HCT116 (cell line): Measurements from ENCODE around the gene RNF212. TPM values are rescaled to one million over a fixed set of nuclear protein-coding genes. Genes with fewer than 3 reads are reported as not detected.

Experiments used
- ATAC-seq: fragments of 200-7000 bp; cut with Tn5 transposase; 2 replicates; pipeline ENCODE4 v1.9.1; 2020; ENCODE audit warnings: mild to moderate bottlenecking, moderate library complexity
- BruUV-seq: library from RNA; stranded (reverse); fragments of 400-500 nt; replicated peaks from 2 replicates; lab custom pipeline; 2021; lab: Mats Ljungman, UMichigan
- CTCF ChIA-PET: fragments of 300-600 bp; sonication (Branson Sonifier 250); formaldehyde crosslinking; loops from one replicate; lab custom pipeline; 2021; ENCODE audit warnings: antibody characterized with exemption; lab: Charles Lee
- POLR2A ChIA-PET: fragments of 300-600, 350-600 bp; sonication (Branson Sonifier 250); formaldehyde crosslinking; loops from one replicate; lab custom pipeline; 2021; ENCODE audit warnings: antibody characterized with exemption; lab: Charles Lee
- RAD21 ChIA-PET, 2 experiments: fragments of 300-600 bp; sonication (Branson Sonifier 250); formaldehyde crosslinking; loops; one replicate each; lab custom pipeline; 2023; ENCODE audit warnings: low total read pairs in 2 of 2; ENCODE audit not compliant: uncharacterized antibody in 2 of 2, unreplicated experiment in 2 of 2, low non-redundant PET in 1 of 2; lab: Charles Lee
- DNase-seq: peaks from one replicate; pipeline ENCODE4 v3.0.0-alpha.2; 2010; ENCODE audit warnings: low read depth, low spot score
- H2AFZ ChIP-seq: fragments of 200-600 bp; shearing (Covaris generic), sonication (generic); 2 replicates; pipeline ENCODE4 v1.6.1; 2017; ENCODE audit warnings: low read depth, mixed run types, mixed read lengths, antibody characterized with exemption, low read length; ENCODE audit not compliant: poor library complexity, severe bottlenecking
- H3K27ac ChIP-seq: 2 replicates; pipeline ENCODE4 v1.5.1; 2012; ENCODE audit warnings: low read depth, low read length
- H3K27me3 ChIP-seq: fragments of 200-600 bp; sonication (generic); 2 replicates; pipeline ENCODE4 v1.6.1; 2016; ENCODE audit warnings: mixed run types, low read length, mixed read lengths; ENCODE audit not compliant: insufficient read depth
- H3K36me3 ChIP-seq, 2 experiments: fragments of 200-500 bp in 1 of 2; fragments of 200-600 bp in 1 of 2; sonication (Bioruptor generic) in 1 of 2; sonication (generic) in 1 of 2; 2 replicates each; pipeline versions ENCODE4 v1.5.1 to v1.6.1; 2014 to 2016; ENCODE audit warnings: low read length in 2 of 2, inconsistent platforms in 1 of 2, mixed read lengths in 1 of 2, mixed run types in 1 of 2; ENCODE audit not compliant: insufficient read depth in 2 of 2, control insufficient read depth in 1 of 2
- H3K4me1 ChIP-seq, 2 experiments: fragments of 200-600 bp in 1 of 2; sonication (generic) in 1 of 2; 2 replicates each; pipeline versions ENCODE4 v1.5.1 to v1.6.1; 2012 to 2017; ENCODE audit warnings: low read length in 2 of 2, inconsistent platforms in 1 of 2, mild to moderate bottlenecking in 1 of 2, mixed read lengths in 1 of 2, mixed run types in 1 of 2, moderate library complexity in 1 of 2; ENCODE audit not compliant: insufficient read depth in 2 of 2, control insufficient read depth in 1 of 2
- H3K4me2 ChIP-seq: fragments of 200-600 bp; sonication (generic); 2 replicates; pipeline ENCODE4 v1.6.1; 2017; ENCODE audit warnings: mixed run types, low read length, mixed read lengths
- H3K4me3 ChIP-seq, 2 experiments: fragments of 200-600 bp in 1 of 2; sonication (generic) in 1 of 2; replicated peaks in 1 of 2; 2 replicates each; pipeline ENCODE4 v1.5.1; 2011 to 2016; ENCODE audit warnings: low read length in 2 of 2, control low read depth in 1 of 2, low read depth in 1 of 2, mild to moderate bottlenecking in 1 of 2, mixed read lengths in 1 of 2, mixed run types in 1 of 2
- H3K79me2 ChIP-seq: fragments of 200-600 bp; sonication (generic); 2 replicates; pipeline ENCODE4 v1.6.1; 2017; ENCODE audit warnings: mild to moderate bottlenecking, mixed run types, low read length, moderate library complexity, mixed read lengths; ENCODE audit not compliant: insufficient read depth
- H3K9ac ChIP-seq: fragments of 200-600 bp; sonication (generic); 2 replicates; pipeline ENCODE4 v1.6.1; 2016; ENCODE audit warnings: low read length, mixed read lengths
- H3K9me2 ChIP-seq: fragments of 200-600 bp; sonication (generic), shearing (Covaris generic); 2 replicates; pipeline ENCODE4 v1.6.1; 2017; ENCODE audit warnings: mixed run types, mild to moderate bottlenecking, moderate library complexity; ENCODE audit not compliant: insufficient read depth
- H3K9me3 ChIP-seq, 2 experiments: fragments of 200-500 bp in 1 of 2; fragments of 200-600 bp in 1 of 2; sonication (Bioruptor generic) in 1 of 2; sonication (generic) in 1 of 2; 2 replicates each; pipeline ENCODE4 v1.6.1; 2014 to 2017; ENCODE audit warnings: low read length in 2 of 2, mixed read lengths in 2 of 2, inconsistent platforms in 1 of 2, low read depth in 1 of 2, mild to moderate bottlenecking in 1 of 2, mixed run types in 1 of 2, moderate library complexity in 1 of 2; ENCODE audit not compliant: control insufficient read depth in 1 of 2, insufficient read depth in 1 of 2
- H4K20me1 ChIP-seq: fragments of 200-600 bp; sonication (generic), shearing (Covaris generic); 2 replicates; pipeline ENCODE4 v1.6.1; 2017; ENCODE audit warnings: mixed run types, mild to moderate bottlenecking, moderate library complexity; ENCODE audit not compliant: insufficient read depth
- CBX3 ChIP-seq: IDR thresholded peaks from 2 replicates; pipeline ENCODE4 v1.6.1; 2012; ENCODE audit warnings: low read depth
- EZH2phosphoT487 ChIP-seq: fragments of 200-600 bp; IDR thresholded peaks from 2 replicates; pipeline ENCODE4 v1.6.1; 2018; ENCODE audit warnings: antibody characterized with exemption, borderline replicate concordance
- SRF ChIP-seq: IDR thresholded peaks from 2 replicates; pipeline ENCODE4 v1.6.1; 2012; ENCODE audit warnings: low read depth
- YY1 ChIP-seq: IDR thresholded peaks from 2 replicates; pipeline ENCODE4 v1.6.1; 2011; ENCODE audit warnings: low read length, low read depth, moderate library complexity, mild to moderate bottlenecking; ENCODE audit not compliant: insufficient replicate concordance; ENCODE audit errors: extremely low read depth
- intact Hi-C: fragments of 100-400 bp; cut with micrococcal nuclease; formaldehyde crosslinking; loops from 2 replicates; pipeline ENCODE4 v1.10.0; 2022
- total RNA-seq: library from RNA; stranded (reverse); gene quantifications from one replicate; pipeline ENCODE4 v1.2.1, GENCODE V29; 2021; ENCODE audit not compliant: unreplicated experiment
- TF ChIP-seq, protein P1 (sequence below): IDR thresholded peaks from 2 replicates; pipeline ENCODE4 v1.6.1; 2011; ENCODE audit warnings: mild to moderate bottlenecking, low read length, moderate library complexity; ENCODE audit not compliant: insufficient replicate concordance; ENCODE audit errors: extremely low read depth

The RNF212 gene
- total RNA-seq, 1 experiment from 2014 or later: not detected

DNA sequence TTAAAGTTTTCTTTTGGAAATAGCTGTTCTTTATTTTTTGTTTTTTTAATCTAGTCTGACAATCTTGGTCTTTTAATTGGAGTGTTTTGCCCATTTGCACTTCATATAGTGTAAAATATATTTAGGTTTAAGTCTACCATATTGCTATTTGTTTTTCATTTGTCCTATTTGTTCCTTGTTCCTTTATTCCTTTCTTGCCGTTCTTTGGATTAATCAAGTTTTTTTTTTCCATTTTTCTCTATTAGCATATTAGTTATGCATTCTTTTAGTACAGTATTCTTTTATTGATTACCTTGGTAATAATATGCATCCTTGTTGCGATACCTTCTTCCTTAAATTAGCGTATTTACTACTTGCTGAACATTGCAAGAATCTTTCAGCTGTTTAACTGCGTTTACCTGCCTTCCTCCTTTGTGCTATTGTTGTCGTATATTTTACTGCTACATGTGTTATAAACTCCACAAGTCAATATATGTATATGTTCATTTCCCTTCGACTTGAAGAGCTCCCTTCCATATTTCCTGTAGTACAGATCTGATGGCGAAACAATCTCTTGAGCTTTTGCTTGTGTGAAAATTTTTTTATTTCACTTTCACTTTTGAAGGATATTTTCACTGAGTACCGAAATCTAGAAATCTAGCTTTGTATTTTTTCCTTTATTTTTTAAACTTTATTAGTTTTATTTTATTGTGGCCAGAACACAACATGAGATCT lies 23.9 kb upstream of the RNF212 start:
- POLR2A ChIA-PET: no interaction called here

DNA sequence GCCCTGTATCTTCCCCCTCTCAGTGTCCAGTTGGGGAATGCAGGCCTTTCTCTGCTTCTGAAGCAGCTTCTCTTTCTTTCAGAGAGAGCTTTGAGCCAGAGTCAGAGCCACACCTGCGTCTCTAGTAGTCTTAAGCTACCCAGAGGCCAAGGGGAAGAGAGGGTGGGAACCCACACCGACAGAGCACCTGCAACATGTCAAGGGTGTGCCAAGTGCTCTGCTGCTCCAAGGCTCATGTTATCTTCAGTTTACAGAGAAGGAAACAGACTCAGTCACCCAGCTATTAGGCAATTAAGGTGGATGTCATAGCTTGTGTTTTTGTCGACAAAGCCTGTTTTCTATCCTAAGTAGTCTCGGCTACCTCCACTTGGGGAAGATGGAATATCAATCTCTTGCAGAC lies 22.7 kb upstream of the RNF212 start:
- H3K4me3 ChIP-seq: no peak overlapping the region
- DNase-seq (no peak), ATAC-seq (no peak)
- POLR2A ChIA-PET: no interaction called here
- BruUV-seq: no TSS peak
- no peaks in the 10 kb centered on the region for H4K20me1 ChIP-seq
- no peak overlapping the region for H3K27ac ChIP-seq
- H3K36me3 ChIP-seq: no peaks in the 10 kb centered on the region
- CTCF ChIA-PET: no interaction called here
- RAD21 ChIA-PET: no interaction called here
- intact Hi-C loops: no loop called here
- H3K79me2 ChIP-seq: no peaks in the 10 kb centered on the region
- no peak overlapping the region for H3K4me2 ChIP-seq
- TF ChIP-seq CBX3: no peak
- H3K9me3 ChIP-seq: no peaks in the 10 kb centered on the region
- no peaks in the 10 kb centered on the region for H3K9me2 ChIP-seq
- H3K4me1 ChIP-seq: no peaks in the 10 kb centered on the region
- peaks cover 50% of the 10 kb centered on the region for H3K27me3 ChIP-seq
- H3K9ac ChIP-seq: no peak overlapping the region
- no peak overlapping the region for H2AFZ ChIP-seq

More for the DNA sequence above, 23.9 kb upstream of the RNF212 start:
- intact Hi-C loops: no loop called here
- no peak overlapping the region for H3K9ac ChIP-seq
- H3K4me2 ChIP-seq: no peak overlapping the region
- no peak overlapping the region for H3K27ac ChIP-seq
- H3K9me2 ChIP-seq: no peaks in the 10 kb centered on the region
- H3K9me3 ChIP-seq: no peaks in the 10 kb centered on the region
- no peaks in the 10 kb centered on the region for H3K36me3 ChIP-seq
- no peaks in the 10 kb centered on the region for H3K4me1 ChIP-seq
- H4K20me1 ChIP-seq: no peaks in the 10 kb centered on the region
- no peak overlapping the region for H3K4me3 ChIP-seq
- no peak for DNase-seq
- H2AFZ ChIP-seq: no peak overlapping the region
- BruUV-seq: no TSS peak
- RAD21 ChIA-PET: no interaction called here
- H3K27me3 ChIP-seq: peaks cover 62% of the 10 kb centered on the region
- TF ChIP-seq, protein P1, sequence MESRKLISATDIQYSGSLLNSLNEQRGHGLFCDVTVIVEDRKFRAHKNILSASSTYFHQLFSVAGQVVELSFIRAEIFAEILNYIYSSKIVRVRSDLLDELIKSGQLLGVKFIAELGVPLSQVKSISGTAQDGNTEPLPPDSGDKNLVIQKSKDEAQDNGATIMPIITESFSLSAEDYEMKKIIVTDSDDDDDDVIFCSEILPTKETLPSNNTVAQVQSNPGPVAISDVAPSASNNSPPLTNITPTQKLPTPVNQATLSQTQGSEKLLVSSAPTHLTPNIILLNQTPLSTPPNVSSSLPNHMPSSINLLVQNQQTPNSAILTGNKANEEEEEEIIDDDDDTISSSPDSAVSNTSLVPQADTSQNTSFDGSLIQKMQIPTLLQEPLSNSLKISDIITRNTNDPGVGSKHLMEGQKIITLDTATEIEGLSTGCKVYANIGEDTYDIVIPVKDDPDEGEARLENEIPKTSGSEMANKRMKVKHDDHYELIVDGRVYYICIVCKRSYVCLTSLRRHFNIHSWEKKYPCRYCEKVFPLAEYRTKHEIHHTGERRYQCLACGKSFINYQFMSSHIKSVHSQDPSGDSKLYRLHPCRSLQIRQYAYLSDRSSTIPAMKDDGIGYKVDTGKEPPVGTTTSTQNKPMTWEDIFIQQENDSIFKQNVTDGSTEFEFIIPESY: no peak
- TF ChIP-seq SRF: no peak
- no peak for TF ChIP-seq EZH2phosphoT487
- no peak for TF ChIP-seq YY1
- no peaks in the 10 kb centered on the region for H3K79me2 ChIP-seq
- CTCF ChIA-PET: no interaction called here
- no peak for ATAC-seq
